LHCN-M2 (cell line): ENCODE data around the gene DMAP1. TPM values are rescaled to one million over a fixed set of nuclear protein-coding genes. Genes with fewer than 3 reads are reported as not detected.

Experiments
- DNase-seq: peaks from one replicate; pipeline ENCODE4 v3.0.0-alpha.2; 2012; ENCODE audit warnings: low read depth
- total RNA-seq: library from RNA; depleted of rRNA; stranded (reverse); fragments of >200 nt; gene quantifications from 2 replicates; pipeline ENCODE4 v1.2.3, GENCODE V29; 2014; rRNA removed

Gene DMAP1
- total RNA-seq, 1 experiment from 2014 or later: 18.3 TPM

DNA sequence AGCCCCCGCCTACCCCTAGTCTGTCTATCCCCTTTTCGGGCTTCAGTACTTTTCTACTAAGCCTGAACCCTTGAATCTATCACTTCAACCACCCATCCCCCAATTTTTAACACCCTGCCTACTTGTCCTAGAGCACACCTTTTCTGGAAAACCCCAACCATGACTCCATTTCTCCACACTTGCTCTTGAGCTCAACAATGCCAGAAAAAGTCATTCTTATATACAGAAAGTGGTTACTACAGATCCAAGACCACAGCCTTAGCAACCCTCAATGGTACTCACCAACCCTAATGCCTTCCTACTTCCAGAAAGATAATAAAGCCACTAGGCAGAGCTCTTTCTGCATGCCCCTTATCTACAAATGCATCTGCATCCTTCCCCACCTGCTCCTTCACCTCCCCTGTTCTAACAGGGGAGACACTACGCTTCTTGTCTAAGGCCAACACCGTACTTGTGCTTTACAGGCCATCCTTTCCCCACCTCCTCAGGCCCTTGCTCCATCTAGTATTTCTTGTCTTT lies 41.2 kb downstream of the DMAP1 start:
- DNase-seq: no peak

DNA sequence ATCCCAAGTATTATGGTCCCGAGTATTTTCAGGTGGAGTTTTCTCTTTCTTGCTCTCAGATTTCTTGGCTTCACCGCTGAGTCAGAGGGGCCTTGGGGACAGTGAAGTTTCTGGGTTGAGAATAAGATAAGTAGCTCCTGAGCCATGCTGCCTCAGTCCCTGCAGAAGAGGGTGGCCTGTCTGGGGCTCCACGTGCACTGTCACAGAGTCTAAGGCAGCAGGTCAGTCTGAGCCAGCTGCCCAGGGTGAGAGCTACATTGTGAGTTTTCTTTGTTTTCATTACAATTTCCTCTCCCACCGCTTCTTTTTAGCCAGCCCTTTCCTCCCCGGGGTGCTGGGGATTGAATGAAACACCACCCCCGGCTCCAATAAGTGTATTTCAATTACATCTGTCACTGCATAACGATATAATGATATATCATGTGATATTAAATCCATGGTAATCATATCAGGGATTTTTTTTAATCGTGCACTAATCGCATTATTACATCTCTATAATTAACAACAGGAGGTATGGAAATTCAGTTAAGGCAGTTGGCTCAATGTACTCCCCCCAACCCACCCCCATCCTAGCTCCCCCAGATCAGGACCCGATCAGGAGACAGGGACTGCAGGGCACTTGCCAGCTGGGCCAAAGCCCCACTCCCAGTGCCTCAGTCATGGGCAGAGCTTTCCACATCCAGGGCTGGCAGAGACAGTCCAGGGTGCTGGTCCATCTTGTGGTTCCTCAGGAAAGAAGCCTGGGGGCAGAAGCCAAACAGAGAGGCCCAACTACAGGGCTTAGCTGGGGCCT lies 43.7 kb downstream of the DMAP1 start:
- DNase-seq: no peak

DNA sequence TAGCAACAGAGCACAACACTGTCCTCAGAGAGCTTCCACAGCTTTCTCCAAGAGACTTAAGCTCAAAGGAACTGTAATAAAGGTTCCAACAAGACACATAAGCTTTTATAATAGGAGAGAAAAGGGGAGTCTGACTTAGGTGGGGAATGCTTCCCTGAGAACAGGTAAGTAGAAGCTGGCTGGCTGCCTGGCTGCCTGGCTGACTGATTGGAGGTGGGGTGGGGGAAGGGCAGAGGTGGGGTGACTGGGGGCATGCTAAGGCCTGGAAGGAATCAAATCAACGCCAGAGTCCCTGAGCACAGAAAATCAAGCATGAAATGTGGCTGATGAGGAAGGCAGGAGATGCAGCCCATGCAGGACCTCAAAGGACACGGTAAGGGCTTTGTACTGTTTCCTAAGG lies 45.8 kb downstream of the DMAP1 start:
- DNase-seq: no peak

DNA sequence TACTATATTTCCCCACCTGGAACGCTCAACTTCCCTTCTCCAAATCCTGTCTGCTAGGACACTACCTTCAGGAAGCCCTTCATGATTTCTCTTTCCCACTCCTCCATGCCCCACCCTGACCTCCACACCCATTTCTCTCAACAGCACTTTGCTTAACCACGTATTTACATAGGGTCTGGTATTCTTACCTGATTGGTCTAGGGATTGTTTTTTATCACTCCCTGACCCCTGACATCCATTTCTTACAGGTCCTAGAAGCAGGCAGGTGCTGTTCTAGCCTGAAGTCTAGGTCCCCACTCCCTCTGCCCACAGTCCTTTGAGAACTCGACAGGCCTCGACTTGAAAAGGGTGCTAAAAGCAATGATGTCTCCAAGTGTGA lies 47.5 kb downstream of the DMAP1 start:
- no peak for DNase-seq

DNA sequence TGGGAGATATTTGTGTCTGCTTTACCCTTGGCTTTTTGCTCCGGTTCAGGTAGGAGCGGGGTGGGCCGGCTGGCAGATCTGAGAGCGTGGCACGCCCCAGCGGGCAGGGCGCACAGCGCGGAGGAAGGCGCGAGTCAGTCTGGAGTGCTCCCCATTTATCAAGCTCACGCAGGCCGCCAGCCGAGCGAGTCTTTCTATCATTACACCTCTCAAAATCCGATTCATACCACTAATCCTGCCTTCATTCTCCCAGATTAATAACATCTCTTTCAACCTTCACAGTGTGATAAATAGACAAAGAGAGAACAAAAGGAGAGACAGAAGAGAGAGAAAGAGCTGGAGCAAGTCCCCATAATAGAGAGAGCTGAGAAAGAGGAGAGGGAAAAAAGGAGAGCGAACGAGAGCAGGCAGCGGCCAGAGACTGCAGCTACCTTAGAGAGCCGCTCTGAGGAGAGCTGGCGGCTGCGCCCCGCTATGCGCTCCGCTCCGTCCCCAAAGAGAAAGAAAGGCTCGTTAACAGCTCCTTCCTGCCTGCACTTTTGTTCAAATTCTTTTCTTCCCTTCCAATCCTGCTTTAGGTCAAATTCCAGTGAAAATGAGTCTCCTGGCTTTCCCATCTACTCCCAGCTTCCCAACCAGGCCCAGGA lies 48.0 kb downstream of the DMAP1 start:
- DNase-seq: no peak

DNA sequence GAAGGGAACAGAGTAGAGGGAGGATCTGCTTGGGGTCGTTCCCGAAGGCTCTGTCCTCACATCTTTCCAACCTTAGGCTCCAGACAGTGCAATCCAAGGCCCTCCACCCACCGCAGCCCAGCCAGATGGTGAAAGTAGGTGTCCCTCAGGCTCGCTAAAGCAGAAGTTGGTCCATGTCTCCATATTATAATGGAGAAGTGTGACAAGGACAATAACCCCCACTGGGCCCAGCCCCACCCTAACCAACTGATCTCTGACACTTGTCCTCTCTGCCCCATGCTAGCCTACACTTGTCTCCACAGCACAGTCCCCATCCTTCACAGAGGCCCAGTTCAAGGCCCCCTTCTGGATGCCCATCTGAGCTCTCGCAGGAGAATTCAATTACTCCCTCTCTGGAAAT lies 48.7 kb downstream of the DMAP1 start:
- DNase-seq: no peak

DNA sequence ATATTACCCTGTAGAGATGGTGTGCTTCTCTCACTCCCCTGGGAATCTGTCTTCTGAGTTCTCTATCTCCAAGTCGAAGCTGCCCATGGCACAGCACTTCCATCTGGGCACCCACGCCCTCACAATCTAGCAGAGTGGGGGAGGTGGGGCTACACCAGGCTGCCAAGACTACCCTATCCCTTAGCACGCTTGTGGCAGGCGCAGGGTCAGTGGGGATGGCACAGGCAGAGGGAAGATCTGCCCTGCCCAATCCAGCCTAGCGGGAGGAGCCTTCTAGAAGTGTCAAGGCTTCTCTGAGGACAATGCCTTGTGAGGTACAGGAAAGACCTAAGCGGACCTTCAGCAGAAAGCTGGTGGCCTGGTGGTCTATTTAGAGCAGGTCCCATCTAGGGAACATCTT lies 49.1 kb downstream of the DMAP1 start:
- no peak for DNase-seq

DNA sequence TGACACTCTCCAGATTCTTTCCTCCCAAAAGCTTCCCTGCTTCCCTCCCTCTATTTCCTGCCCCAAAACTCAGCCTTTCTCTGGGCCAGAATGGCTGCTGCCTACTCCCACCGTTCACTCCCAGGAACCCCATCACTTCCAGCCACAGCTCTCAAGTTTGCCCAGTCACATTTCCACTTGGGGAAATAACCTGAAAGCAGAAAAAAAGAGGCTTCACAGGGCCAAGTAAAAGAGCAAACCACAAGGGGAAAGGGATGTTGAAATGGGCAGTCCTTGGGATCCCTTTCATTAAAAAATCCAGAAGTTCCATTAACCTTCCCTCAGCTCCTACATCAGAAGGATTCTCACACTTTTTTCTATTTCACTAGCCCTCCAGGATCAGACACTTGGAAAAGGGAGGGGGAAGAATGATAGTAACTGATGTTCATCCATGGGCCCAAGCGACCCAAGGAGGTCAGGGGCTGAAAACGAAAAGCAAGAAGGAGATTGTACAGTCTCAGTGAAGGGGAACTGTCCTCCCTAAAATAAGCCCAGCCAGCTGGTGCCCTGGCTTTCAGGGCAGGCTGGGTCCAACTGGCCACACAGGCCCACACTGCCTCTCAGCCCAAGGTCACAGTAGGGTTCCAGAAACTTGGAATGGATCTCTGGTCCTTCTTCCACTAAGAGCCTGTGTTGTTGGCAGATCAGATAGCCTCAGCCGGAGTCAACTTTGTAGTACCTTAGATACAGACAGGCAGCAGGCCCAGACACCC lies 49.7 kb downstream of the DMAP1 start:
- DNase-seq: no peak

DNA sequence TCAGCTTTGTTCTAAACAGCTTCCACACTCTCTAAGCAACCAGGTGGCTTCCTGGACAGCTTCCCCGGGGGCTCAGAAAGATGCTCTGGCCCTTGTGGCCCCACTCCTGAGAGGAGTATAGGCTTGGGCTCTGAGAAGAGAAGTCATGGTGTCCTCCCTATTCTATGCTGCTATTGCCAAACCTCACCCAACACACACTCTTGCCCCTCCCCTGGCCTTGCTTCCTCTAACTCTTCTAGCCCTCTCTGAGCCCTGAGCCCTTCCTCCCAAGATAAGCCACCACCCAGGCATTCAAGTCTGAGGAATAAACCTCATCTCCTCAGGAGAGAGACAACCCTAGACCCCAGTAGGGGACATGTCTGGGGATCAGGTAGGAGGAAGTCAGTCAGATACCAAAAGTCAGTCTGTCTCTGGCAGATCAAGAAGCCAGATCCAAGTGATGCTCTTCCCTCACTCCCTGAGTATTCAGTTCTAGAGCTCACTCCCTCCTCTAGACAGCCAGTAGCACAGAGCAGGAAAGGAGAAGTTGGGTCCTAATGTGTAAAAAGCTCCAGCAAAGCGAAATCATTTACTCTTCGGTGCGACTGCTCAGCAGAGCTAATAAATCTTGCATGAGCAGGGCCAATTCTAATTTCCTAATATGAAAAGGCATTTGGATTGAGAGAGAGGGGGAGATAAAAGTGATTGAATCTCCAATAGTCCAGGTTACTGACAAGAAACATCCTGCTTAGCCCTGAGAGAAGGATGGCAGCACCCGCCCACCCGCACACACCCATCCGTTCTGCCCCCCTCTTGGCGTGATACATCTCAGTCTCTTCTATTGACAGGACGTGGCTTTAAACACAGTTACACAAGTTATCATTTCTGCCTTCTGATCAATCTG lies 50.5 kb downstream of the DMAP1 start:
- DNase-seq: no peak

DNA sequence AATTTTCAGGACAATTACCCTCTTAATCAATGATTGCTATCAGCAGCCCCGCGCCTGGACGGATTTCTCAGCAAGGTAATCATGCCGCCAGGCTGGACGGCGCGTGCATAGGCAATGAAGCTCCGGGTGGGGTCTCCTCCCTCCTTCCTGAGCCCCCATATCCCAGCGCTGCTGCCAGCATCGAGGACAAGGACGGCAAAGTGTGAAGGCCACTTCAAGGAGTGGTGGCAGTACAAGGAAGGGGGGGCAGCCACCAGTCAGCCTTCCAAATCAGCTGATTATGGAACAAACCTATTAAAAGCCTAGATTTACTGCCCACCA lies 51.1 kb downstream of the DMAP1 start:
- no peak for DNase-seq

DNA sequence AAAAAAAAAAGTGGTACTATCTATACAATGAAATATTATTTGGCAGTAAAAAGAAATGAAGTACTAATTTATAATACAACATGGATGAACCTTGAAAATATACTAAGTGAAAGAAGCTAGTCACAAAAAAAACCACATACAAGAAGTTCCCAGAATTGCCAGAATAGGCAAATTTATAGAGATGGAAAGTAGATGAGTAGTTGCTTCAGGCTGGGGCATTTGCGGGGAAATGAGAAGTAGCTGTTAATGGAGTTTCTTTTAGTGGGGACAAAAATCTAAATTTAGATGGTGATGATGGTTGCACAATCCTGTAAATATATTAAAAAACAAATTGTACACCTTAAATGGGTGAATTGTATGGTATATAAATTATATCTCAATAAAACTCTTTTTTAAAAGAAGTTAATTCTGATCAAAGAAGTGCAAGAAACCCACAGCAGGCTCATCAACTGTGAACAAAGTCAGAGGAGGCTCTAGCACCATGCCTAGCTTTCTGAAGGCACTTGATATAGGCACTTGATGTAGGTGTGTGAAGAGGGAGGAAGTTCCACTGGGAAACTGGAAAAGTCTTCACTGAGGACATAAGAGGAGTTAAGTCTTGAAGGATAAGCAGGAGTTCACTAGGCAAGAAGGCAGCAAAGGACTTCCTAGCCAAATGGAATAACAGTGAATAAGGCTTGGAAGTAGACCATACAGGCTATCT lies 52.5 kb downstream of the DMAP1 start:
- no peak for DNase-seq

DNA sequence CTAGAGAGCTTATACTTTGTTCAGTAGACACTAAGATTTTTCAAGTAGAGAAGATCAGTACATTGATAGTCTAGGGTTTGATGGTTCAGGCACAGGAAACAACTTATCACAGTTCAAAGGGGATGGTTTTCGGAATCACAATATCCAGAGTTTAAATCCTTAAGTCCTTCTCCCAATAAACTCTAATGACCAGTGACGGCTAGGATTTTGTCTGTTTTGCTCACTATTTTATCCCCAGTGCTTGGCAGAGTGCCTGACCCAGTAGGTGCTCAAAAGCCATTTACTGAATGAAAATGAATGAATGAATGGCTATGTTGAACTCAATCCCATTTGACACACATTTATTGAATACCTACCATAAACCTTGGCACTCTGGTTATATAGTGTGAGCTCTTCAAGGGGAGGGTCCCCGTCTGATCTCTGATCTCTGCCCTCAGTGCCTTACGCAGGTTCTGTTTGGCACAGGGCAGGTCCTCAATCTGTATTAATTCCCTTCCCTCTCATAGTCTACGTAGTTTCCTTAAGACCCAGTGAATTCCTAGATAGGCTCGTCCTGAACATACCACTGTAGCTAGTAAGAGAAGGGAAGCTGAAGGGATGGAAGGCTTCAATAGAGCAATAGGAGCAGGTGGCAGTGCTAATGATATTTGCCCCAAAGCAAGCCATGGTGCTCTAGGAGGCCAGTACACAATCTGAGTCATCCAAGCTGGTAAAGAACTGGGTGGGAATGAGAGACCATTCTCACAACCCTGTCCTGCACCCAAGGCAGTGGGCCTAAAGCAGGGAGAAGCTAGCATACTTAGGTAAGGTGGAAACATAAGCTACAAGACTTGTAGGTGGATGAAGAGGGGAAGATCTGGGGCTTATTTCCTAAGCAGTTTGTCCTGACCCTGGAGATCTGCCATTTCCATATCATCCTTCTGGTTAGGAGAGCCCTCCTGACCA lies 53.4 kb downstream of the DMAP1 start:
- no peak for DNase-seq

DNA sequence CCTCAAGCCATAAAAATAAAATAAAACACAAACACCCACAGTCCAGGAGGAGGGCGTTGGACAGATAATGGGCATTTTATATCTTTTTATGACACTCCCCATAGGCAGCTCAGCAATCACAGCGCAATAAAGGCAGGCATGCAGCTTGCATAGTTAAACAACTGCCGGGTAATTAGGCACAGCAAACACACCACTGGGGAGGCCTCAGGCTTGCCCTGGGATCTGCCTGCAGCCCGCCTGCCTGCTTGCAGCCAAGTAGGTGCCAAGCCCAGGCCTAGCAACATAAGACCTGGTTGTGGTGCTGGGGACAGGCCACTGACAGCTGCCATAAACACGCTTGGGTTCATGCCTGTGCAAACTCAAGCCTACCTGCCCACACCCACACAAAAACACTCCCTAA lies 54.2 kb downstream of the DMAP1 start:
- no peak for DNase-seq

DNA sequence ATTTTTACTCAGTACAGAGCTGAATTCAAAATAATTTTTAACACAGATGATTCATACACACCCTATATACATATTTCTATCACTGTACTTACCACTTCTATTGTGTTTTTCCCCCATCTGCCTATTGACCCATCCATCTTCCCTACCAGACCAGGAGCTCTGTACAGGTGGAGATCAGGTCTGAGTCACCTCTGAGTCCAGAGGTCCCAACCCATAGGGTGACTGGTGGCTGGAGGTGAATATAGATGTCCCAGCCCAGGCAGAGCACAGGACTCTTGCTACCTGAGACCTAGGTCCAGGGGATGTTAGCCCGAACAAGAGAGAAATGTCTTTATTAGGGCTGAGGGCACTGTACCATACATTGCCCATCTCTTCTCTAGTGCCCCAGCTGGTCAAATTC lies 54.8 kb downstream of the DMAP1 start:
- DNase-seq: no peak

Other genes starting within 250 kb of the DMAP1 start
- 30.7 and 36.2 TPM in 2 replicates for gene DPH2, start 243.5 kb upstream of the DMAP1 start, total RNA-seq
- 188 and 200 TPM in 2 replicates for gene ATP6V0B, start 238.5 kb upstream of the DMAP1 start, total RNA-seq
- 110 and 115 TPM in 2 replicates for gene B4GALT2, start 234.3 kb upstream of the DMAP1 start, total RNA-seq
- gene CCDC24, start 221.9 kb upstream of the DMAP1 start, total RNA-seq: 5.1 and 5.2 TPM in 2 replicates
- gene SLC6A9, start 182.0 kb upstream of the DMAP1 start, total RNA-seq: 0.06 and 0.40 TPM in 2 replicates
- 0.11 and 0.19 TPM in 2 replicates for gene KLF17, start 94.7 kb upstream of the DMAP1 start, total RNA-seq
- not detected in 2 replicates for gene KLF18, start 71.8 kb upstream of the DMAP1 start, total RNA-seq
- gene ERI3, start 141.8 kb downstream of the DMAP1 start, total RNA-seq: 59.7 and 59.8 TPM in 2 replicates
- gene RNF220, start 191.8 kb downstream of the DMAP1 start, total RNA-seq: 124 and 143 TPM in 2 replicates